CD14-positive monocyte (primary cell): ENCODE results near the gene JAKMIP2. TPM values are rescaled to one million over a fixed set of nuclear protein-coding genes. Genes with fewer than 3 reads are reported as not detected.

Experiments
- DNase-seq, 3 donors: peaks; one replicate each; pipeline ENCODE4 v3.0.0-alpha.2; 2011 to 2022
- H2AFZ ChIP-seq: 2 replicates; pipeline ENCODE4 v1.6.0; 2012; ENCODE audit warnings: mild to moderate bottlenecking, low read depth, low read length, inconsistent platforms; ENCODE audit not compliant: insufficient read depth, poor library complexity, severe bottlenecking
- H3K27ac ChIP-seq, 2 donors: 1 replicate in 1 of 2; 2 replicates in 1 of 2; pipeline ENCODE4 v1.5.1; 2012 to 2013; ENCODE audit warnings: low read length in 2 of 2, control low read depth in 1 of 2, inconsistent platforms in 1 of 2, low read depth in 1 of 2, mild to moderate bottlenecking in 1 of 2
- H3K27me3 ChIP-seq, 2 donors: one replicate each; pipeline versions ENCODE4 v1.6.0 to v1.6.1; 2011 to 2013; ENCODE audit warnings: low read length in 2 of 2; ENCODE audit not compliant: control insufficient read depth in 2 of 2, insufficient read depth in 2 of 2
- H3K36me3 ChIP-seq, 2 donors: replicated peaks in 1 of 2; 1 replicate in 1 of 2; 2 replicates in 1 of 2; pipeline versions ENCODE4 v1.5.1 to v1.6.1; 2012 to 2013; ENCODE audit warnings: low read length in 2 of 2, control low read depth in 1 of 2, inconsistent platforms in 1 of 2, mild to moderate bottlenecking in 1 of 2; ENCODE audit not compliant: insufficient read depth in 2 of 2, control insufficient read depth in 1 of 2
- H3K4me1 ChIP-seq, 2 donors: 1 replicate in 1 of 2; 2 replicates in 1 of 2; pipeline versions ENCODE4 v1.5.1 to v1.6.1; 2012 to 2013; ENCODE audit warnings: low read length in 2 of 2, control low read depth in 1 of 2, inconsistent platforms in 1 of 2, mild to moderate bottlenecking in 1 of 2, moderate library complexity in 1 of 2; ENCODE audit not compliant: insufficient read depth in 2 of 2, control insufficient read depth in 1 of 2
- H3K4me2 ChIP-seq: replicated peaks from 2 replicates; pipeline ENCODE3; 2012; ENCODE audit warnings: low read length, moderate library complexity, mild to moderate bottlenecking; ENCODE audit not compliant: poor library complexity, severe bottlenecking; ENCODE audit errors: extremely low read depth
- H3K4me3 ChIP-seq, 3 experiments: fragments of 200-600 bp in 1 of 3; sonication (generic) in 1 of 3; replicated peaks in 1 of 3; 1 replicate in 2 of 3; 2 replicates in 1 of 3; pipeline ENCODE4 v1.5.1; 2011 to 2013; ENCODE audit warnings: low read length in 3 of 3, mild to moderate bottlenecking in 3 of 3, control low read depth in 2 of 3, low read depth in 2 of 3, inconsistent platforms in 1 of 3, moderate library complexity in 1 of 3
- H3K79me2 ChIP-seq: 2 replicates; pipeline ENCODE4 v1.6.0; 2012; ENCODE audit warnings: mild to moderate bottlenecking, control low read depth, inconsistent platforms, low read length, moderate library complexity; ENCODE audit not compliant: insufficient read depth
- H3K9ac ChIP-seq: 2 replicates; pipeline ENCODE4 v1.6.0; 2017; ENCODE audit warnings: low read length, mild to moderate bottlenecking; ENCODE audit not compliant: insufficient read depth, poor library complexity, severe bottlenecking
- H3K9me3 ChIP-seq, 2 donors: replicated peaks in 1 of 2; 1 replicate in 1 of 2; 2 replicates in 1 of 2; pipeline versions ENCODE4 v1.5.1 to v1.6.1; 2012 to 2013; ENCODE audit warnings: low read length in 2 of 2, control low read depth in 1 of 2; ENCODE audit not compliant: control insufficient read depth in 1 of 2, insufficient read depth in 1 of 2
- H4K20me1 ChIP-seq: 2 replicates; pipeline ENCODE4 v1.6.0; 2012; ENCODE audit warnings: mild to moderate bottlenecking, low read length, control low read depth, moderate library complexity; ENCODE audit not compliant: insufficient read depth
- H3K27ac Mint-ChIP-seq, 7 donors: one replicate each; pipeline ENCODE4 v1.8.0; 2020; ENCODE audit warnings: mild to moderate bottlenecking in 7 of 7, mixed read lengths in 7 of 7, moderate library complexity in 6 of 7, inconsistent platforms in 2 of 7
- H3K27me3 Mint-ChIP-seq, 3 donors: one replicate each; pipeline ENCODE4 v1.8.0; 2021 to 2022; ENCODE audit warnings: low read depth in 3 of 3, mild to moderate bottlenecking in 3 of 3, mixed read lengths in 3 of 3, moderate library complexity in 3 of 3, inconsistent platforms in 1 of 3
- H3K36me3 Mint-ChIP-seq, 2 donors: one replicate each; pipeline ENCODE4 v1.8.0; 2020; ENCODE audit warnings: mixed read lengths in 2 of 2, inconsistent platforms in 1 of 2, mild to moderate bottlenecking in 1 of 2
- H3K4me1 Mint-ChIP-seq: one replicate; pipeline ENCODE4 v1.8.0; 2020; ENCODE audit warnings: mild to moderate bottlenecking, mixed read lengths
- H3K4me3 Mint-ChIP-seq, 2 donors: one replicate each; pipeline ENCODE4 v1.8.0; 2020; ENCODE audit warnings: mild to moderate bottlenecking in 2 of 2, mixed read lengths in 2 of 2, moderate library complexity in 1 of 2
- H3K9me3 Mint-ChIP-seq, 7 donors: one replicate each; pipeline ENCODE4 v1.8.0; 2020 to 2022; ENCODE audit warnings: mixed read lengths in 7 of 7, mild to moderate bottlenecking in 6 of 7, moderate library complexity in 6 of 7, inconsistent platforms in 2 of 7
- WGBS: methylation state at CpG from one replicate; pipeline ENCODE4 v1.1.5; 2013; ENCODE audit warnings: missing lambda C conversion rate; ENCODE audit not compliant: insufficient coverage; 5-methylcytosine and 5-hydroxymethylcytosine counted together
- intact Hi-C, 2 donors: fragments of 100-400 bp; cut with micrococcal nuclease; formaldehyde crosslinking; loops; one replicate each; pipeline versions ENCODE4 v1.15.0 to v1.15.1; 2023
- polyA plus RNA-seq, 3 donors: library from polyadenylated mRNA; depleted of rRNA in 1 of 3; unstranded in 2 of 3; stranded (reverse) in 1 of 3; fragments of 300-500 nt in 2 of 3; fragments of >200 nt in 1 of 3; fragmentation: Illumina TruSeq in 2 of 3; gene quantifications; 1 replicate in 2 of 3; 2 replicates in 1 of 3; pipeline ENCODE4 v1.2.3, GENCODE V29; 2012 to 2021
- TF ChIP-seq, protein P1 (sequence below): fragments of 200-600 bp; IDR thresholded peaks from one replicate; pipeline ENCODE4 v1.8.0; 2022; ENCODE audit warnings: antibody characterized with exemption, mild to moderate bottlenecking

Gene JAKMIP2
- polyA plus RNA-seq, 3 donors, result 0.02 TPM; not detected in 2

DNA sequence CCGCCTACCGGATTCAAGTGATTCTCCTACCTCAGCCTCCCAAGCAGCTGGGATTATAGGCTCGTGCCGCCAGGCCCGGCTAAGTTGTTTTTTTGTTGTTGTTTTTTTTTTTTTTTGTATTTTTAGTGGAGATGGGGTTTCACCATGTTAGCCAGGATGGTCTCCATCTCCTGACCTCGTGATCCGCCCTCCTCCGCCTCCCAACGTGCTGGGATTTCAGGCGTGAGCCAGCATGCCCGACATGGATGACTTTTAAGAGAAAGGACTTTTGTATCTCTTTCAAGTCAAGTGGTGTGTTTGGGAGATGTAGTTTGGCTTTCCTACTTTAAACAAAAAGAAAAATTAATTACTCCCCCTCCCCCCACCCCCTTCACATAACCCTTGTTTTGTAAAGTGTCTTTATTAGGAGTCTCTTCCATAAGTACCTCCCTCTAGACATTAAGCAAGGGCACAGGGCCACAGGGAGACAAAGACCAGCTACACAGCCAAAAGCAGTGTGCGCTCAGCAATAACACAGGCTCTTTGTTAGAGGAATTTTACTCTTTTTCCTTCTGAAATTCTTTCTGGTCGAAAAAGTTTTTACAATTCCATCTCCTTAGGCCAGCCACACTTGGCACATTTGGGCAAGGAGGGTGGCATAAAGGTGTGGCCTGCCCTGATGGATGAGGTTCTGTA, 31.2 kb downstream of the JAKMIP2 start:
- intact Hi-C loops, result no loop called here
- no peak overlapping the region for H3K27ac ChIP-seq
- no peaks in the 10 kb centered on the region for H3K9me3 ChIP-seq
- no peak overlapping the region for H3K9ac ChIP-seq
- no peaks in the 10 kb centered on the region for H3K27me3 Mint-ChIP-seq
- no peak overlapping the region for H2AFZ ChIP-seq
- no peaks in the 10 kb centered on the region for H3K4me1 ChIP-seq
- H4K20me1 ChIP-seq, result no peaks in the 10 kb centered on the region
- no peak overlapping the region for H3K4me3 Mint-ChIP-seq
- no peak overlapping the region for H3K4me2 ChIP-seq
- H3K79me2 ChIP-seq, result no peaks in the 10 kb centered on the region
- no CpG with 5 or more reads among the region's 13 CpGs for WGBS
- no peaks in the 10 kb centered on the region for H3K27me3 ChIP-seq
- DNase-seq, result no peak
- no peaks in the 10 kb centered on the region for H3K36me3 Mint-ChIP-seq
- no peaks in the 10 kb centered on the region for H3K4me1 Mint-ChIP-seq
- TF ChIP-seq, protein P1, sequence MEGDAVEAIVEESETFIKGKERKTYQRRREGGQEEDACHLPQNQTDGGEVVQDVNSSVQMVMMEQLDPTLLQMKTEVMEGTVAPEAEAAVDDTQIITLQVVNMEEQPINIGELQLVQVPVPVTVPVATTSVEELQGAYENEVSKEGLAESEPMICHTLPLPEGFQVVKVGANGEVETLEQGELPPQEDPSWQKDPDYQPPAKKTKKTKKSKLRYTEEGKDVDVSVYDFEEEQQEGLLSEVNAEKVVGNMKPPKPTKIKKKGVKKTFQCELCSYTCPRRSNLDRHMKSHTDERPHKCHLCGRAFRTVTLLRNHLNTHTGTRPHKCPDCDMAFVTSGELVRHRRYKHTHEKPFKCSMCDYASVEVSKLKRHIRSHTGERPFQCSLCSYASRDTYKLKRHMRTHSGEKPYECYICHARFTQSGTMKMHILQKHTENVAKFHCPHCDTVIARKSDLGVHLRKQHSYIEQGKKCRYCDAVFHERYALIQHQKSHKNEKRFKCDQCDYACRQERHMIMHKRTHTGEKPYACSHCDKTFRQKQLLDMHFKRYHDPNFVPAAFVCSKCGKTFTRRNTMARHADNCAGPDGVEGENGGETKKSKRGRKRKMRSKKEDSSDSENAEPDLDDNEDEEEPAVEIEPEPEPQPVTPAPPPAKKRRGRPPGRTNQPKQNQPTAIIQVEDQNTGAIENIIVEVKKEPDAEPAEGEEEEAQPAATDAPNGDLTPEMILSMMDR, result no peak
- no peaks in the 10 kb centered on the region for H3K36me3 ChIP-seq
- H3K9me3 Mint-ChIP-seq, result peaks cover 0 to 4% (median 0%) of the 10 kb centered on the region in 7 donors
- H3K4me3 ChIP-seq, result no peak overlapping the region
- no peak overlapping the region for H3K27ac Mint-ChIP-seq

GRCh38 chr5:147750065-147750464, 32.5 kb downstream of the JAKMIP2 start:
- Mint-ChIP-seq H3K36me3 (no peaks in the 10 kb centered on the region), H3K27ac (no peak overlapping the region), H3K27me3 (no peaks in the 10 kb centered on the region), H3K4me1 (no peaks in the 10 kb centered on the region), H3K9me3 (peaks cover 0 to 4% (median 0%) of the 10 kb centered on the region in 7 donors), H3K4me3 (no peak overlapping the region)
- Histone ChIP-seq H2AFZ (no peak overlapping the region), H3K79me2 (no peaks in the 10 kb centered on the region), H3K36me3 (no peaks in the 10 kb centered on the region), H3K9me3 (no peaks in the 10 kb centered on the region), H3K4me1 (no peaks in the 10 kb centered on the region), H4K20me1 (no peaks in the 10 kb centered on the region), H3K4me3 (no peak overlapping the region), H3K9ac (no peak overlapping the region), H3K4me2 (no peak overlapping the region), H3K27me3 (no peaks in the 10 kb centered on the region), H3K27ac (no peak overlapping the region)
- intact Hi-C loops, result no loop called here
- WGBS, result no CpG with 5 or more reads among the region's 4 CpGs
- DNase-seq, result no peak
- TF ChIP-seq, protein P1, result no peak
